Measurements from ENCODE around the gene RASIP1. TPM values are rescaled to one million over a fixed set of nuclear protein-coding genes. Genes with fewer than 3 reads are reported as not detected.
"Not testable (repeated sequence)": the region's sequence is repeated elsewhere in the genome, so short reads cannot be mapped to it uniquely, and the experiment has no call there.

Gene RASIP1
- total RNA-seq, 1 donor from 2014 or later: 2.4 TPM

DNA sequence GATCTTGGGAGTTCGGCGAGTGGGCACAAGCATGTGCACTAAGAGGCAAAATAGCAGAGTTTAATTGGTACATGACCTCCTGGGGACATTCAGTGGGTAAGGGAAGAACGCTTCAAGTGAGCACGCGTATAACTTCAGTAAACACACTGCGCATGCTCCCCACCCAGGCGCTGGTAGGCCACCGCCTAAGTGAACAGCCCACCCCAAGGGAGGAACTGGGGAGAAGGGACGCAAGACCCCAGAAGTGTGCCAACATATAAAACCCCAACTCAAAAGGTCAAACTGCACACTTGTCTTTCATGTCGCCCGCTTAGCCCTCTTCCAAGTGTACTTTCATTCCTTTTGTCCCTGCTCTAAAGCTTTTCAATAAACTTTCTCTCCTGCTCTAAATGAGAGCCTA, 57.1 kb downstream of the RASIP1 start:
- TF ChIP-seq, protein P1, sequence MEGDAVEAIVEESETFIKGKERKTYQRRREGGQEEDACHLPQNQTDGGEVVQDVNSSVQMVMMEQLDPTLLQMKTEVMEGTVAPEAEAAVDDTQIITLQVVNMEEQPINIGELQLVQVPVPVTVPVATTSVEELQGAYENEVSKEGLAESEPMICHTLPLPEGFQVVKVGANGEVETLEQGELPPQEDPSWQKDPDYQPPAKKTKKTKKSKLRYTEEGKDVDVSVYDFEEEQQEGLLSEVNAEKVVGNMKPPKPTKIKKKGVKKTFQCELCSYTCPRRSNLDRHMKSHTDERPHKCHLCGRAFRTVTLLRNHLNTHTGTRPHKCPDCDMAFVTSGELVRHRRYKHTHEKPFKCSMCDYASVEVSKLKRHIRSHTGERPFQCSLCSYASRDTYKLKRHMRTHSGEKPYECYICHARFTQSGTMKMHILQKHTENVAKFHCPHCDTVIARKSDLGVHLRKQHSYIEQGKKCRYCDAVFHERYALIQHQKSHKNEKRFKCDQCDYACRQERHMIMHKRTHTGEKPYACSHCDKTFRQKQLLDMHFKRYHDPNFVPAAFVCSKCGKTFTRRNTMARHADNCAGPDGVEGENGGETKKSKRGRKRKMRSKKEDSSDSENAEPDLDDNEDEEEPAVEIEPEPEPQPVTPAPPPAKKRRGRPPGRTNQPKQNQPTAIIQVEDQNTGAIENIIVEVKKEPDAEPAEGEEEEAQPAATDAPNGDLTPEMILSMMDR (IDR thresholded peaks at IDR 0.05; ENCODE audit: insufficient read depth, low read length, severe bottlenecking): no peak
- DNase-seq (ENCODE audit: low read depth) (peak; percentile 19), FAIRE-seq (no peak)
- no peaks in the 10 kb centered on the region for H3K27me3 ChIP-seq (ENCODE audit: control insufficient read depth, insufficient read depth, low read length)
- H3K4me3 ChIP-seq (ENCODE audit: low read depth, low read length): no peak overlapping the region
- no peaks in the 10 kb centered on the region for H3K36me3 ChIP-seq (ENCODE audit: control insufficient read depth, insufficient read depth, low read length)

DNA sequence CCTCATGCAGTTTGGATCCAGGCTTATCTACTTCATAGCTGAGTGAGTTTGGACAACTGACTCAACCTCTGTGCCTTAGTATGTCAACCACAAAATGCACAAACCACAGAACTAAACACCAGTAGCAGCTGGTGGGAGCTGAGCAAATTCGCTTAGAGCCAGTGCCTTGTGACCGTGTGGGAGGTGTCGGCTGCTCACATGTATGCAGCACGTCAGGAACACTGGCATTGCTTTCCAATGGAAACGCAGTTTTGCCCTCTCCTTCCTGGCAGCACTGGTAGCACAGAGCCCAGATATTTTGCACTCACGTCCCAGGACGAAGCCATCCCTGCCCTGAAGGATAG, 59.3 kb downstream of the RASIP1 start:
- Histone ChIP-seq H3K4me3 (ENCODE audit: low read depth, low read length) (no peak overlapping the region), H3K27me3 (ENCODE audit: control insufficient read depth, insufficient read depth, low read length) (no peaks in the 10 kb centered on the region), H3K36me3 (ENCODE audit: control insufficient read depth, insufficient read depth, low read length) (no peaks in the 10 kb centered on the region)
- TF ChIP-seq, protein P1 (IDR thresholded peaks at IDR 0.05; ENCODE audit: insufficient read depth, low read length, severe bottlenecking): no peak
- no peak for DNase-seq (ENCODE audit: low read depth)
- no peak for FAIRE-seq

DNA sequence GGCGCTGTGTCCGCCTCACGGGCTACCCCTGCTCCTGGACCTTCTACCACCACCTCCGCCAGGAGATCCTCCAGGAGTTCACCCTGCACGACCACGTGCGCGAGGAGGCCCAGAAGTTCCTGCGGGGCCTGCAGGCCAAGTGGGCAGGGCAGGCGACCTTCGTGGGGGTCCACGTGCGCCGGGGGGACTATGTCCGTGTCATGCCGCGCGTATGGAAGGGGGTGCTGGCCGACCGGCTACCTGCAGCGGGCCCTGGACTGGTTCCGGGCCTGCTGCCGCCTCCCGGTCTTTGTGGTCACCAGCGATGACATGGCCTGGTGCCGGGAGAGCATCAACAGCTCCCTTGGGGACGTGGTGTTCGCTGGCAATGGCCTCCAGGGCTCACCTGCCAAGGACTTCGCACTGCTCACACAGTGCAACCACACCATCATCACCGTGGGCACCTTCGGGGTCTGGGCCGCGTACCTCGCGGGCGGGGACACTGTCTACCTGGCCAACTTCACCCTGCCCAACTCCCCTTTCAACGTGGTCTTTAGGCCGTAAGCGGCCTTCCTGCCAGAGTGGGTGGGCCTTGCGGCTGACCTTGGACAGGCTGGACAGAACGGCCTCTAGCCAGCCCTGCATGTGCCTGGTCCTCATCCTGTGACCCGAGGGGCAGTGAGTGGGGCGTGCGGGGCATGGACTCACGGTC, 59.8 kb downstream of the RASIP1 start:
- TF ChIP-seq, protein P1 (IDR thresholded peaks at IDR 0.05; ENCODE audit: insufficient read depth, low read length, severe bottlenecking): no peak

DNA sequence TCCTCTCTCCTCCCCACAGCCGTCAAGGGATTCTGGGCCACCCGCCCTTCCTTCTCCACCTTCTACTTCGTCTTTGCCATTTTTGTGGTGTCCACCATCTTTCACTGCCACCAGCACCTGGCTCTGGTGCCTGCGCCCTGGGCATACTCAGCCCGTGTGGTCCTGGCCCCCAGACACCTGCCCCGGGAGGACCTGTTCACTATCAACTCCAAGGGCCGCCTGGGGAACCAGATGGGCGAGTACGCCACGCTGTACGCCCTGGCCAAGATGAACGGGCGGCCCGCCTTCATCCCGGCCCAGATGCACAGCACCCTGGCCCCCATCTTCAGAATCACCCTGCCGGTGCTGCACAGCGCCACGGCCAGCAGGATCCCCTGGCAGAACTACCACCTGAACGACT, 60.4 kb downstream of the RASIP1 start:
- H3K4me3 ChIP-seq (ENCODE audit: low read depth, low read length); H3K36me3 ChIP-seq (ENCODE audit: control insufficient read depth, insufficient read depth, low read length); FAIRE-seq; DNase-seq (ENCODE audit: low read depth); H3K27me3 ChIP-seq (ENCODE audit: control insufficient read depth, insufficient read depth, low read length): not testable (repeated sequence)

More for the DNA sequence above, 59.8 kb downstream of the RASIP1 start:
- Histone ChIP-seq H3K36me3 (ENCODE audit: control insufficient read depth, insufficient read depth, low read length) (no peaks in the 10 kb centered on the region), H3K27me3 (ENCODE audit: control insufficient read depth, insufficient read depth, low read length) (no peaks in the 10 kb centered on the region), H3K4me3 (ENCODE audit: low read depth, low read length) (no peak overlapping the region)
- no peak for FAIRE-seq
- no peak for DNase-seq (ENCODE audit: low read depth)

DNA sequence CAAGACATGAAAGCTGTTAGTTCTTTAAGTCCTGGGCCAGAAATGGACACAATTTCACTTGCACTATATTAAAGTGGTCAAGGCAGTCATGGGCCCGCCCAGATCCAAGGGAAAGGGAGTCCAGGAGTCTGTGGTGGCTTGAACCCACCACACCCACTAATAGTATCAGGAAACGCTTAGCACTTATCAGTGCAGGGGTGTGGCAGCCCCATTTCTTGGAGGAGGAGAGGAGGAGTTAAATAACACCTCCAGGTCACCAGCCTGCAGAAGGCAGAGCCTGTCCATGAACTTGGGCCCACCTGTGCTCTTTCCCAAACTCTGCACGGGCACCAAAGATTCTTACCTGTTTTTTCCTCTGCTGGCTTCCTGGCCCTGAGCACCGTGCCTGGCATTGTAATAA, 62.2 kb downstream of the RASIP1 start:
- Histone ChIP-seq H3K4me3 (ENCODE audit: low read depth, low read length) (no peak overlapping the region), H3K27me3 (ENCODE audit: control insufficient read depth, insufficient read depth, low read length) (no peaks in the 10 kb centered on the region), H3K36me3 (ENCODE audit: control insufficient read depth, insufficient read depth, low read length) (no peaks in the 10 kb centered on the region)
- DNase-seq (ENCODE audit: low read depth) (no peak), FAIRE-seq (no peak)
- TF ChIP-seq, protein P1 (IDR thresholded peaks at IDR 0.05; ENCODE audit: insufficient read depth, low read length, severe bottlenecking): no peak

DNA sequence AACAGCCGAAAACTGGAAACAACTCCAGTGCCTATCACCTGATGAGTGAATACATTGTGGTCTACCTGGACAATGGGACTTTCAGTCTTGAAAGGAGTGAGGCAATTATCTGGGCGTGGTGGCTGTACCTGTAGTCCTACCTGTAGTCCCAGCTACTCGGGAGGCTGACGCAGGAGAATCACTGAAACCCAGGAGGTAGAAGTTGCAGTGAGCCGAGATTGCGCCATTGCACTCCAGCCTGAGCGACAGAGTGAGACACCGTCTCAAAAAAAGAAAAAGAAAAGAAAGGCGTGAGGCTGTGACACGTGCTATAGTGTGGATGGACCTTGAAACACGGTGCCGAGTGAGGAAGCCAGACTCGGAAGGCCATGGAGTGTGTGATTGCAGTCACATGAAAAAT, 63.5 kb downstream of the RASIP1 start:
- Histone ChIP-seq H3K36me3 (ENCODE audit: control insufficient read depth, insufficient read depth, low read length) (no peaks in the 10 kb centered on the region), H3K27me3 (ENCODE audit: control insufficient read depth, insufficient read depth, low read length) (no peaks in the 10 kb centered on the region), H3K4me3 (ENCODE audit: low read depth, low read length) (no peak overlapping the region)
- TF ChIP-seq, protein P1 (IDR thresholded peaks at IDR 0.05; ENCODE audit: insufficient read depth, low read length, severe bottlenecking): no peak
- DNase-seq (ENCODE audit: low read depth) (peak; percentile 40), FAIRE-seq (peak; percentile 97)

Data from bronchial epithelial cell (primary cell).